T-helper 22 cell (primary cell): ENCODE measurements around the gene STXBP1.

Experiments
- DNase-seq: peaks from one replicate; pipeline ENCODE4 v3.0.0-alpha.2; 2020; ENCODE audit warnings: low read depth

Gene STXBP1

DNA sequence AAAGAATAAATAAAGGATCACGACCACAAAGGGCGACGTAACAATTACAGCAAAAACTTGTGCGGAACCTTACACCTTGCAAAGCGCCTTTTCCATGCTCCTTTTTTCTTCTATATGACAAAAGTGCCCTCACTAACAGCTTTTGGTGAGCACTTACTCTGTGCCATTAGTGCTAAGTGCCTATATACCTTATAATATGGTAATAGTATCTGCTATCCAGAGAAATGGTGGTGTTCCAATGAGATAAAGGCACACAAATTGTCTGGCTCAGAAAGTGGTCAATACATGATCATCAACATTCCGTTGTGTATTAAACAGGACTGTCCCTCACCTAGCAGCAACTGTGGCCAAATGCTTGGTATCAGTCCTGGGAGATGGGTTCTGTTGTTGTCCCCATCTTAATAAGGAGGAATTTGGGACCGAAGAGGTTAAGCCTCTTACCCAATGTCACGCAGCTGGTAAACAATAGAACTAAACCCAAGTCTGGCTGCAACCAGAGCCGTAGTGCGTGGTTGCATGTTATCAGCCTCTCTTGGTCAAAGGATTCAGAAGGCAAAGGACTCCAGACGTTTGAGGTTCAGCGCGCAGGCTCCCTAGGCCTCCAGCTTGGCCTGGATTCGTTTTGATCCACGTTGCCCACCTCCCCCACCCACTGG lies 123.6 kb downstream of the STXBP1 start:
- DNase-seq: no peak

- DNase-seq: no peak
Measured at GRCh38 chr9:127738666-127739065, 126.6 kb downstream of the STXBP1 start.

DNA sequence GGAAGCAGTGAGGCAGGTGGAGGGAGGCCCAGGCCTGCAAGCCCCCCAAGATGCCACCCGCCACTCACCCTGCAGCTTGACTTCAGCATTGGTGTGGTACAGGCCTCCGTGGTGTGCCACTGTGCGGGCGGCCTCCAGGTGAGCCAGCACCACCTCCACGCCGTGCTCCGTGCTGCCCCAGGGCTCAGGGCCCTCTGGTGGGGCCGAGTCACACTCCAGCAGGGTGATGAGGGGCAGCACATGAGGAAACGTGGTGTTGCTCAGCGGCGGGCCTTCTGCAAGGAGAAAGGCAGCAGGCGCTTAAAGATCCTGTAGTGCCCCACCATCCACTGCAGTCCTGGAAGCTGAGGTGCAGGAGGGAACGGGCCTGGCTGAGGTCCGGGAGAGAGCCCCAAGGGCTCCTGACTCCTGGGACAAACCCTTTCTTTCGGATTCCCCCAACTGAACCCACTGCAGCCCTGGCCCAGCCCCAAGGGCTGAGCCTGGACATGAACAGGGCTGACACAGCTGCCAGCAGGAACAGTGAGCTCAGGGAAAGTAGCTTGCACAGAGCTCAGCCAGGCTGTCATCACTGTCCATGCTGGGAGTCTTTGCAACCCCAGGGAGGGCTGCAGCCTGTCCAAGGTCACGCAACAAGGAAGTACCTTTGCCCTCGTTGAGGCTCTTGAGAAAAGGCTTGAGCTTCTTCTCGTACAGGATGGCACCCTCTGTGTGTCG lies 127.7 kb downstream of the STXBP1 start:
- no peak for DNase-seq

- no peak for DNase-seq
Measured at GRCh38 chr9:127741831-127742434, 129.9 kb downstream of the STXBP1 start.
